22Rv1 (cell line): ENCODE measurements around the gene COL28A1.

Experiments
- CTCF ChIP-seq: fragments of 450-650 bp; IDR thresholded peaks from 2 replicates; pipeline ENCODE4 v1.5.1; 2017; ENCODE audit warnings: mild to moderate bottlenecking
- ZFX ChIP-seq: fragments of 450-650 bp; IDR thresholded peaks from 2 replicates; pipeline ENCODE4 v1.6.1; 2017; ENCODE audit warnings: antibody characterized with exemption, borderline replicate concordance

- TF ChIP-seq CTCF (no peak), ZFX (no peak)
Measured at GRCh38 chr7:7474436-7474835, 61.2 kb downstream of the COL28A1 start.
